Renal cortex interstitium (tissue), 11 donors: Measurements from ENCODE around the gene MOSPD2. TPM values are rescaled to one million over a fixed set of nuclear protein-coding genes. Genes with fewer than 3 reads are reported as not detected.

Experiments used
- DNase-seq, 11 donors: peaks; one replicate each; pipeline ENCODE4 v3.0.0-alpha.2; 2013; ENCODE audit warnings: low read depth in 9 of 11, low spot score in 4 of 11; ENCODE audit errors: extremely low read depth in 1 of 11
- polyA plus RNA-seq, 3 donors: library from polyadenylated mRNA; unstranded; fragments of 120-200 nt; gene quantifications; one replicate each; pipeline ENCODE4 v1.2.1, GENCODE V29; 2013; ENCODE audit not compliant: insufficient read length in 3 of 3

MOSPD2 gene
- polyA plus RNA-seq, 3 donors = 15.2 to 29.2 (median 26.6) TPM

DNA sequence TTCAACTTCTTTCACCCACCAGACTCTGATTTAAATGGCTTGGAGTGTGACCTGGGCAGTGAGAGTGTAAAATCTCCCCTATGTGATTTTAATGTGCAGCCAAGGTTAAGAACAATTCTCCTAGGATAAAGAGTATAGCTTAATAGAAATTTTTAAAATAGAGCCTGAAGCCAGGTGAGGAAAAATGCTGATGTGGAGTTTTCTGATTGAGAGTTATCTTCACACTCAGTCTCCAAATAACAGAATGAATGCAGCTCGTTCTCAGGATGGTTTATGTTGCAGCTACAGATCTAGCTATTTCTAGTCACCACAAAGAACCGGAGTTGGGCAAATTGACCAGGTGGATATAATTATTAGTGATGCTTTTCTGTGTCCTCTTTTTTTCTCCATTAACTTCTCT is 70.7 kb downstream of the MOSPD2 start:
- no peak for DNase-seq

DNA sequence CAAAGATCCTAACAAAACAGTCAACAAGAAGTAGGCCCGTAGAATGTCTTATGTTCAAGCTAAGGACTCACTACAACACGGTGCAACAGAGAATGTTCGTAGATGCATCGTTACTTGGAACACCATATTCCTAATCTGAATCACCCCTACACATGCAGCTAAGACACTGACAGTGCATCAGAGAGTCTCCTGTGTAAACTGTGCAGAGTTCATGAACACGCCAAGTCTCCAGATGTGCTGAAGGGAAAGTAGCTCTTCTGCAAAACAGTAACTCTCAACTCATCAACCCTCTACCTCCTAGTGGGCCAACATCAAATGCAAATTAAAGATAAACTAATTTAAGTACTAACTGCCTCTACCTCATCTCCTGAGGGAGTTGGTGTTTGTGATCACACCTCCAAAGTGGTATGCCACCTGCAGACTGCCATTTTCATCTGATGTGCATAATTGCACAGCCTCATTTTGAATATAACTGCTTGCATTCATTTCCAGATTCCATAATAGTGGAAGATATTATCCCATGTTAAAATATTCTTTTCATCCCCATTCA is 73.5 kb downstream of the MOSPD2 start:
- no peak for DNase-seq

DNA sequence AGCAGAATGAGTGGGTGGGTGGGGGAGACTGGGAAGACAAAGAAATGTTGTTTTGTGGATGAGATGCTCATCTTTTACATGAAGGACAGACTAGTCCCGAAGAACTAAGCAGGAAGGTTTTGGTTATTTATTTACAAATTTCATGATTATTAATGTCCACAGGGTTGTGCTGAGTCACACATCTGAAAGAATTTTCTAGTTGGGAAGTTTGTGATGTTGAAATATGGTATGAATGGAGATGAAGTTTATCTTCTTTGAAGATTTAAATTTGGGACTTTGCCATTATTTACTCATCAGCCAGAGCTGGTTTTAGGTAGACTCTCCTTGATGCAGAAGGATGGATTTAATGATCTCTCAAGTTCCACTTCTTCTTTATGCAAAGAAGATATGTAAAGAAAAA is 75.5 kb downstream of the MOSPD2 start:
- DNase-seq = no peak

DNA sequence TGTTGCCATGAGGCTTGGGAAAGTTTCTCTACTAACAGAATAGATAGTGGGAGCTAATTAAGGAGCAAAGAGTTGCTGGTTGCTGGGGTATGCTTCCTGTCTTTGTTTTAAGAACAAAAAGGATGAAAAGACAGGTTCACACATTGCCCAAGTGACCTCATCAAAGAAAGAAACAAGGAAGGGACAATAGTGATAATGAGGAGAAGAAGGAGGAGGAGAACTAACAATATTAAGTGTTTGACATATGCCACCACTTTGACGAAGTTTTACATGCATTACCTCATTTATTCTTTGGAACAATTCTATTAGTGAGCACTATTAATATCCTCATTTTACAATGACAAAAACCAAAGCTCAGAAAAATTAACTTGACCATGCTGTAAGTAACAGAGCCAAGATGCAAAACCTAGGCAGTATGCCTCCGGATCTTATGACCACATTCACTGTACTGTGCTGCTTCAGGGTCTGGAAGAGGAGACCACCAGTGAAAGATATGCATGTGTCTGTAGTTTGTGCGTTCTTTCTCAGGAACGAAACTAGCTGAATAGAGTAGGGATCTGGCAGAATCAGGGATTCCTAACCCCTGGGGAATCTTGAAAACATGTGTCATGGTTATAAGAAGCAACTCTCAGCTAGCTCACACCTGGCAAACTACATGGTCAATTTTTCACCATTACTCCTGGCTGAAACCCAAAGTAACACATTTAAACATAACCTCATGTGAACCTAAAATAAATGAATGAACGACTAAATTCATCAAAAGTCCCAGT is 83.8 kb downstream of the MOSPD2 start:
- no peak for DNase-seq

DNA sequence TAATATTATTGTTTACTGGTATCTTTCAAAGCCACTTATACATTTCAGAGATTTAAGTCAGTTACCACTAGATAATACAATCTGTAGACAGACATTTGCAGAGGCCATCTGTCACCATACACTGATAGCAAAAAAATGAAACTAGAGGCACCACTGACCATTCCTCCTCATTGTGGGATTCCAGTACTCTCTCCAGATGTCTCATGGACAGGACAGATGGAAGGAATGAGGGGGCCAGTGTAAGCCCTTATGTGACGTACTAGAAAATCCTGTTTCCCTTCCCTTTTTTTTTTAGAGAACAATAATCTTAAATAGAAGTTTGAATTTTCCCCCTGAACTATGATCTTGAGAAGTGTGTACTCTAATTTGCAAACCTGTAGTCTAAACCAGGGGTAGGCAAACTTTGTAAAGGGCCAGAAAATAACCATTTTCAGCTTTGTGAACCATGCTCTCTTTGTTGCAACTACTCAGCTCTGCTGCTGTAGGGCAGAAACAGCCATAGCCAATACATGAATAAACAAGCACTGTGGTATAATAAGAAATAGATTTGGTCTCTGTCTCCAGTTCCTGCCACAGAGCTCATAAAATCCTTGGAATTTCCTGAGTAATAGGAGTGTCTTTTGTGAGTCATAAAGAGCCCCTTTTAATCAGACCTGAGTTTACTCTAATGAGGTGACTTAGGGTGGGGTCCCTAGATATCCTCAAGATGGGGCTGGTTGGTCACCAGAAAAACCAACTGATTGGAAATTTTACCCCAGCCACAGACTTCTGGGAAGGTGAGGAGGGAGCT is 90.4 kb downstream of the MOSPD2 start:
- no peak for DNase-seq

DNA sequence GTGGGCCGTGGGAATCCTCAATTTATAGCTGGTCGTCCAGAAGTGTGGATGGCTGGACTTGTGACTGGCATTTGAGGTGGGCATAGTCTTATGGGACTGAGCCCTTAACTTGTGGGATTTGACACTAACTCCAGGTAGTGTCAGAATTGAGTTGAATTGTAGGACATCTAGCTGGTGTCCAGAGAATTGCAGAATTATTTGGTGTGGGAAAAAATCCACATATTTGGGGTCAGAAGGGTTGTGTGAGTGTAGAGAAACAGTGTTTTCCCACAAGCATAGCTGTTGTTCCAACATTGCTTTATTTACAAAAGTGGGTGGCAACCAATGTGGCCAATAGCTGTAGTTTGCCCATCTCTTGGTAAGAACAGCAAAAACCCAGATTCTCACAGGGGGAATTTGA is 91.3 kb downstream of the MOSPD2 start:
- DNase-seq = no peak

Other genes starting within 250 kb of the MOSPD2 start
- gene FANCB, start 352 bp upstream of the MOSPD2 start, polyA plus RNA-seq = 1 to 10 TPM; 3.4 to 4.4 (median 4.1) TPM